Ovary (tissue), 3 donors: Measurements from ENCODE around the gene IFFO2.

ENCODE experiments used
- CTCF ChIP-seq, 3 donors: fragments of 450-650 bp in 2 of 3; fragments of 200-600 bp in 1 of 3; IDR thresholded peaks; one replicate each; pipeline versions ENCODE4 v1.5.1 to v1.8.0; 2016 to 2022; ENCODE audit warnings: antibody characterized with exemption in 3 of 3, mild to moderate bottlenecking in 1 of 3
- EP300 ChIP-seq: sonication (generic); formaldehyde crosslinking; IDR thresholded peaks from one replicate; pipeline ENCODE4 v1.6.1; 2017; ENCODE audit warnings: antibody characterized with exemption
- POLR2A ChIP-seq: fragments of 450-650 bp; IDR thresholded peaks from one replicate; pipeline ENCODE4 v1.6.1; 2017; ENCODE audit warnings: antibody characterized with exemption, mild to moderate bottlenecking, moderate library complexity
- donor health status: DM: no; HTN: no; CAD: no.

GRCh38 chr1:18908911-18909771, 47.3 kb downstream of the IFFO2 start:
- TF ChIP-seq CTCF (IDR thresholded peaks at IDR 0.05) = no peak
- TF ChIP-seq EP300 = no peak
- TF ChIP-seq POLR2A = no peak
